PC-3 (cell line): ENCODE data around the gene CPB2. TPM values are rescaled to one million over a fixed set of nuclear protein-coding genes. Genes with fewer than 3 reads are reported as not detected.

Experiments used
- ATAC-seq: fragments of 200-7000 bp; cut with Tn5 transposase; 2 replicates; pipeline ENCODE4 v1.9.1; 2020; ENCODE audit warnings: mild to moderate bottlenecking, moderate library complexity
- BruUV-seq: library from RNA; stranded (reverse); fragments of 400-500 nt; replicated peaks from 2 replicates; lab custom pipeline; 2021; lab: Mats Ljungman, UMichigan
- CTCF ChIA-PET: fragments of 300-600 bp; sonication (Branson Sonifier 250); formaldehyde crosslinking; loops from one replicate; lab custom pipeline; 2022; ENCODE audit warnings: antibody characterized with exemption; lab: Charles Lee
- POLR2A ChIA-PET: fragments of 300-600 bp; sonication (Branson Sonifier 250); formaldehyde crosslinking; loops from one replicate; lab custom pipeline; 2022; ENCODE audit warnings: antibody characterized with exemption; ENCODE audit not compliant: unreplicated experiment; lab: Charles Lee
- DNase-seq: peaks from one replicate; pipeline ENCODE4 v3.0.0-alpha.2; 2015
- H2AFZ ChIP-seq: fragments of 300-600 bp; sonication (generic); 2 replicates; pipeline ENCODE4 v1.6.0; 2016; ENCODE audit warnings: antibody characterized with exemption, low read length
- H3F3A ChIP-seq: fragments of 300-600 bp; sonication (generic); one replicate; pipeline ENCODE4 v1.6.0; 2017; ENCODE audit warnings: antibody characterized with exemption, low read length, control low read depth, mild to moderate bottlenecking; ENCODE audit not compliant: unreplicated experiment
- H3K27ac ChIP-seq: fragments of 300-600 bp; sonication (generic); 2 replicates; pipeline ENCODE4 v1.5.1; 2016; ENCODE audit warnings: mild to moderate bottlenecking, low read length
- H3K27me3 ChIP-seq: fragments of 300-600 bp; sonication (generic); 2 replicates; pipeline ENCODE4 v1.6.1; 2016; ENCODE audit warnings: low read length, mixed read lengths
- H3K36me3 ChIP-seq: fragments of 300-600 bp; sonication (generic); 2 replicates; pipeline ENCODE4 v1.6.1; 2016; ENCODE audit warnings: low read depth, mixed run types, low read length, mixed read lengths
- H3K4me1 ChIP-seq: fragments of 300-600 bp; sonication (generic); 2 replicates; pipeline ENCODE4 v1.5.1; 2016; ENCODE audit warnings: low read length; ENCODE audit not compliant: insufficient read depth
- H3K4me2 ChIP-seq: fragments of 300-600 bp; sonication (generic); 2 replicates; pipeline ENCODE4 v1.6.0; 2016; ENCODE audit warnings: low read length
- H3K4me3 ChIP-seq: fragments of 300-600 bp; sonication (generic); 2 replicates; pipeline ENCODE4 v1.5.1; 2016; ENCODE audit warnings: mild to moderate bottlenecking, low read length, mixed read lengths
- H3K79me2 ChIP-seq: fragments of 300-600 bp; sonication (generic); 2 replicates; pipeline ENCODE4 v1.6.1; 2017; ENCODE audit warnings: low read length, mixed read lengths
- H3K9ac ChIP-seq: fragments of 300-600 bp; sonication (generic); 2 replicates; pipeline ENCODE4 v1.6.0; 2016; ENCODE audit warnings: mild to moderate bottlenecking, low read length
- H3K9me2 ChIP-seq: fragments of 300-600 bp; sonication (generic); replicated peaks from 2 replicates; pipeline ENCODE4 v1.6.1; 2016; ENCODE audit warnings: mixed run types, low read length, mixed read lengths
- H3K9me3 ChIP-seq: fragments of 300-600 bp; sonication (generic); 2 replicates; pipeline ENCODE4 v1.6.1; 2016; ENCODE audit warnings: low read length, mixed read lengths
- H4K20me1 ChIP-seq: fragments of 300-600 bp; sonication (generic); 2 replicates; pipeline ENCODE4 v1.6.1; 2016; ENCODE audit warnings: low read length, mixed read lengths
- CTCF ChIP-seq: fragments of 300-600 bp; sonication (generic); conservative IDR thresholded peaks from 2 replicates; pipeline ENCODE4 v1.5.1; 2017; ENCODE audit warnings: antibody characterized with exemption, low read depth, mild to moderate bottlenecking, low read length
- EZH2 ChIP-seq: fragments of 300-600 bp; sonication (generic); IDR thresholded peaks from one replicate; pipeline ENCODE4 v1.6.1; 2017; ENCODE audit warnings: antibody characterized with exemption, mild to moderate bottlenecking, low read length; ENCODE audit not compliant: unreplicated experiment
- EZH2phosphoT487 ChIP-seq: fragments of 300-600 bp; sonication (generic); IDR thresholded peaks from 2 replicates; pipeline ENCODE4 v1.6.1; 2018; ENCODE audit warnings: mild to moderate bottlenecking, antibody characterized with exemption, low read length, borderline replicate concordance
- intact Hi-C: fragments of 100-400 bp; cut with micrococcal nuclease; formaldehyde crosslinking; loops from 2 replicates; pipeline ENCODE4 v1.9.0; 2023
- total RNA-seq: library from RNA; depleted of rRNA; stranded (reverse); fragments of >200 nt; gene quantifications from 2 replicates; pipeline ENCODE4 v1.2.3, GENCODE V29; 2014

The CPB2 gene
- total RNA-seq, 1 experiment from 2014 or later = not detected

- Histone ChIP-seq H3K4me1 (no peaks in the 10 kb centered on the region), H3K9me2 (no peaks in the 10 kb centered on the region), H3K9ac (no peak overlapping the region), H3K27ac (no peak overlapping the region), H3K4me3 (no peak overlapping the region), H3K4me2 (no peak overlapping the region), H3K9me3 (no peaks in the 10 kb centered on the region), H3K27me3 (no peaks in the 10 kb centered on the region), H3K79me2 (peaks cover 16% of the 10 kb centered on the region), H3F3A (no peaks in the 10 kb centered on the region), H3K36me3 (peaks cover 9% of the 10 kb centered on the region; the same call in 1 of the 2 replicates), H2AFZ (no peak overlapping the region), H4K20me1 (no peaks in the 10 kb centered on the region)
- no TSS peak for BruUV-seq
- intact Hi-C loops = no loop called here
- ATAC-seq = no peak
- DNase-seq = no peak
- TF ChIP-seq EZH2phosphoT487 (no peak), CTCF (no peak), EZH2 (no peak)
- ChIA-PET CTCF (no interaction called here), POLR2A (no interaction called here)
These were observed 63.4 kb downstream of the CPB2 start for GRCh38 chr13:46041419-46041839.

- H3K79me2 ChIP-seq = peaks cover 12% of the 10 kb centered on the region
- H3K9me3 ChIP-seq = no peaks in the 10 kb centered on the region
- no peak overlapping the region for H3K9ac ChIP-seq
- H3K27ac ChIP-seq = no peak overlapping the region
- peaks cover 9% of the 10 kb centered on the region; the same call in 1 of the 2 replicates for H3K36me3 ChIP-seq
- intact Hi-C loops = no loop called here
- no peaks in the 10 kb centered on the region for H3K4me1 ChIP-seq
- no peaks in the 10 kb centered on the region for H3K27me3 ChIP-seq
- TF ChIP-seq EZH2 (no peak), CTCF (no peak), EZH2phosphoT487 (no peak)
- no peak for ATAC-seq
- no peak overlapping the region for H3K4me3 ChIP-seq
- no peak overlapping the region for H3K4me2 ChIP-seq
- ChIA-PET POLR2A (no interaction called here), CTCF (no interaction called here)
- no peaks in the 10 kb centered on the region for H3K9me2 ChIP-seq
- no TSS peak for BruUV-seq
- no peaks in the 10 kb centered on the region for H3F3A ChIP-seq
- DNase-seq = no peak
- H4K20me1 ChIP-seq = no peaks in the 10 kb centered on the region
- no peak overlapping the region for H2AFZ ChIP-seq
These were observed 64.1 kb downstream of the CPB2 start for GRCh38 chr13:46040763-46041162.

DNA sequence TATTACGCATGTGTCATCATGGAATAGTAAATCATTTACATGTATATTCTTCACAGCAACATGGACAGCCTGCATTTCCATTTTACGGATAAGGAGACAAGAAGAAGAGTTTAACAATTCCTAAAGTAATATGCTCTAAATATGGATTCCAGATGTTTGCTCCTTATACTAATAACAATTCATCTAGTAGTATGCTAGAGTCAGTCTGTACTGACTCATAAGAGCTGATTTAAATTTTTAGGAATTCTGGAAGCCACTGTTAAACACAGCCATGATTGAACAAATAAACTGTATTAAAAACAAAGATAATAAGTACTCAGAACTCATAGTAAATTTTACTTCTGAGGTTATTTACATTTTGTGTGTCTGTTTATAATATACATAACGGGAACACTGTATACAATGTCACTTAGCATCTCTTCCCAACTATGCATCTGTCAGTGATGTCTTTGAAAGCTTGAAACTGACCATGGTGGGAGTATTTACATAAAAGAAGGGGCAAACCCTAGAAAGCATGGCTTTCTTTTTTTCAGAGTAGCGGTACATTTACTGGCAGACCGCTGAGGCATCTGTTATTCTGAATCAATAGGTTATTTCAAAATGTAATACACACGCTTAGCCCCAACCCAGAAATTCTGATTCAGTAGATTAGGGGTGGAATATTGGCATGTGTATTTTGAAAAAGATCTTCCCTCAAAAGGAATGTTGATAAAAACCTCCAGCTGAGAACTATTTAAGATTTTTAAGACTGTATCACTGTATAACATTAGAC lies 65.2 kb downstream of the CPB2 start:
- ATAC-seq = no peak
- Histone ChIP-seq H3K9me3 (no peaks in the 10 kb centered on the region), H4K20me1 (no peaks in the 10 kb centered on the region), H3K79me2 (no peaks in the 10 kb centered on the region), H3K4me3 (no peak overlapping the region), H3K9ac (no peak overlapping the region), H3K4me2 (no peak overlapping the region), H3K36me3 (peaks cover 9% of the 10 kb centered on the region; the same call in 1 of the 2 replicates), H3K27me3 (no peaks in the 10 kb centered on the region), H3K9me2 (no peaks in the 10 kb centered on the region), H3F3A (no peaks in the 10 kb centered on the region), H3K27ac (no peak overlapping the region), H2AFZ (no peak overlapping the region), H3K4me1 (no peaks in the 10 kb centered on the region)
- DNase-seq = no peak
- CTCF ChIA-PET = no interaction called here
- intact Hi-C loops = no loop called here
- TF ChIP-seq EZH2 (no peak), CTCF (no peak), EZH2phosphoT487 (no peak)
- POLR2A ChIA-PET = no interaction called here
- no TSS peak for BruUV-seq
